HG03066 (cell line): Measurements from ENCODE around the gene CCSER1.

Experiments used
- ATAC-seq: cut with Tn5 transposase; IDR thresholded peaks from one replicate; pipeline ENCODE4 v1.9.1; 2021; ENCODE audit warnings: low read depth; ENCODE audit not compliant: unreplicated experiment

The CCSER1 gene

DNA sequence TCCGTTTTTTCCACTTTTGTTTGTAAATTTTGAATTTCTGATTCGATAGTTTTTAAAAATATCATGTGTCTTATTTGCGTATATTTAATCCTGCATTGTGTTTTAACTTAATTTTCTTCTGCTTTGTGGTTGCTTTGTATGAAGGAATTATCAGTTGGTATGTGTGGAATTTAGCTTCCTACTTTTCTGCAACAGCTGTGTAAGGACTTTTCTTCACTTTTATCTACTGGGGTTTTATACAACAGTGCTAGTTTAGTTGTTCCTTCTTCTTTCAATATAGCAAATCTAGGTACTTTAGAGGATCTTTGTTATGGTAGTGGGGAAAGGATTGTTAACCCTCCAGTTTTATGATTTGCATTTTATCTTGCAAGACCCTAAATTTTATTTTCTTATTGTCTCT is 410.3 kb downstream of the CCSER1 start:
- ATAC-seq, result no peak

DNA sequence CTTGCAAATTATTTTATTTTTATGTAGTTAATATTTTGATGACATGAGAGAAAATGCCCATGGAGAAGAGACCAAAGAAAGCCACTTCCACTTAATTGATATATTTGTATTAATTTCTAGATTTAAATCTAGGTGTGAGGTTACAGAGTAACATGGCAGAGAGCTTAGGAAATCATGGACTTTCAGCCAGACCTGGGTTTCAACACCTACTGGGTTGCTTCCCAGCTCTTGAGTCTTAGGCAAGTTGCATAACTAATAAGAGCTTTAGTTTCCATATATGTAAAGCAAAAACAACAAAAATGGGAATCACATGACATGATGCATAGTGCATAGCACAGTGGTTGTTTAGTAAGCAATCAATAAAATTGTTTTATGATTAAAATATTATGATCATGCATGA is 413.3 kb downstream of the CCSER1 start:
- no peak for ATAC-seq

- no peak for ATAC-seq
Observed at GRCh38 chr4:90542216-90542615, 415.0 kb downstream of the CCSER1 start.

DNA sequence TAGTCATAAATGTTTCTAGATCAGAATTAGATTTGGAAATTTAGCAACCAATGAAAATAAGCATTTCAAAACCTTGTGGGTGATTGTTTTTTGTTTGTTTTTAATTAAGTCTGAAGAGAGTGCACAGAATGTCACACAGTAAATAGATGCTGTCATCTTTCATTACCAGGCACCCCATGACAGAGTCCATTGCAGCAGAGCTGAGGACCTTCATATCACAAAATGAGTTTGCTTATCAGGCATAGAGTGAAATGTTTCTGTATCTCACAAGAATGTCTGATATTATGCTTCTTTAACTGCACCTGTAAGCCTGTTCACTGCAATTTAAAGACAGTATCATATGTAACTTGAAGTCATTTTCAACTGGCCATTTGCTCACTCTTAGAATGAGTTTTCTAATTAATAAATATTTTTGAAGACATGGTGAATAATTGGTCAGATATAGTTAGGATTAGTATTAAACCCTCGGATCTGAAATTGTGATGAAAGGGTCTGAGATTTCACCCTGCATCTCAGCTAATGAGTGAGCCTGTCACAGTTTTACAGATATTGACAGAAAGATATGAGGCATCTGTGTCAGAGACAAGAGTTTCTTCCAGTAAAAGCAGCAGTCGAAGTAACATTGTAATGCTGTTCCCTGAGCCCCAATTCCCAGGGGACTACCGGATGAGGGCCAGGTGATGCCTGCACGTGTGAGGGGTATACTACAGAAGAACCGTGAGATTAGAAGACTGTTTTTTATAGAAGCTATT is 416.4 kb downstream of the CCSER1 start:
- ATAC-seq, result no peak

- no peak for ATAC-seq
Observed at GRCh38 chr4:90544532-90545045, 417.4 kb downstream of the CCSER1 start.

GRCh38 chr4:90545380-90545779 is 418.2 kb downstream of the CCSER1 start:
- ATAC-seq, result no peak

GRCh38 chr4:90546114-90546513 is 418.9 kb downstream of the CCSER1 start:
- no peak for ATAC-seq

GRCh38 chr4:90570615-90571014 is 443.4 kb downstream of the CCSER1 start:
- no peak for ATAC-seq

DNA sequence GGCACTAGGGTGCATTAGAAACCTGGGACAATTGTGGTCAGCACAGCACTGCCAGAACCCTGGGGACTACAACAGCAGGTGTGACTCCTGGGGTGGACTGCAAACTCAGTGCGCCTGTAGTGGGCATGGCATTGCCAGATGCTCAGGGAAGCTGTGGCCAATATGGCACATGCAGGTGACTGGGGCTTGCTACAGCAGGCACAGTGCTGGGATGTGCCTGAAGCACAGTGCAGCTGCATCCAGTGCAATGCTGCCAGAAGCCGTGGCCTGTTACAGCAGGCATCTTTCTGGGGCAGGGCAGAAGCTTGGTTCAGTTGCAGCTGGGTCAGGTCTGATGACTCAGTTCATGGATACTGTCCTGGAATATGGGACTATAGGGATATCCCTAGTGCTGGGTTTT is 445.8 kb downstream of the CCSER1 start:
- ATAC-seq, result no peak

DNA sequence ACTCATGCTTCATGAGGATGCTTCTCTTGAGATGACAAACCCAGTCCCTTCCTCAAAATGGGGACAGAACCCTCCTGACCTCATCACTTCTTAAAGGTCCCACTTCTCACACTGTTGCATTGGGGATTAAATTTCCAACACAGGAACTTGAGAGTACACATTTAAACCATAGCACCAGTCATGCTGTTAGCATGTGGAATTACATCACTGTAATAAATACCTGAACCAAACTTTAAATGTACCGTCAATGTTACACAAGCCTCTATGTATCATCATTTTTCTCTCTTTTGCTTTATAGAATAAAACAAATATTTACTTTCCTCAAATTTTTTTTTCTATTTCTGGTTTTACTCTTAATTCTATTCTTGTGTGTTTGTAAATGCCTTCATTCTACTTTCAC is 448.2 kb downstream of the CCSER1 start:
- ATAC-seq, result no peak

DNA sequence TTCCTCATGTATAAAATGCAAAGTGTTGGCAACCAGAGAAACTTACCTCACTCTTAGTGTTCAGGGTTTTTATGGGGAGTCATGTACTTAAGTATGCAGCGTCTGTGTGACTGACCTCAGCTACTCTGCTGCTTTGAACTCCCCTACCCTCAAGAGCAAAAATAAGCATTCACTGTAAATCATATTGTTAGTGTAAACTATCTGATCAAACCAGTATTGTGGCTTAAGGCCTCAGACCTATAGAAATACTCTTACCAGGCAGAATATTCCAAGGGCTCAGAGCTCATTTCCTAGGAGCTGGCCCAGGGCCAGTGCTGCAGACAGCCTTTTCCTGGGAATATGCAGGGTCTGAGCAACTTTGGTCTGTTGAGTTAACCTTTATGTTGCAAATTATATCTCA is 453.1 kb downstream of the CCSER1 start:
- no peak for ATAC-seq

DNA sequence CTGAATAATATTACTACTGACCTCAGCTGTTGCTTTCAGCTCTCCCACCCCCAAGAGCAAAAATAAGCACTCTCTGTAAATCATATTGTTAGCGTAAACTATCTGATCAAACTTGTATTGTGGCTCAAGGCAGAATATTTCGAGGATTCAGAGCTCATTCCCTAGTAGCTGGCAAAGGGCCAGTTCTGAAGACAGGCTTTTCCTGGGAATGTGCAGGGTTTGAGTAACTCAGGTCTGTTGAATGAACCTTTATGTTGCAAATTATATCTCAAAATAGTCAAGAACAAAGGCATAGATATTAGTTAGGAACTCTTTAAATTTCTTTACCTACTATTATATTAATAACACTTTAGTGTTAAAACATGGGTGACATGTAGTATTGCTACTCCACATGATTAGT is 454.9 kb downstream of the CCSER1 start:
- ATAC-seq, result no peak

DNA sequence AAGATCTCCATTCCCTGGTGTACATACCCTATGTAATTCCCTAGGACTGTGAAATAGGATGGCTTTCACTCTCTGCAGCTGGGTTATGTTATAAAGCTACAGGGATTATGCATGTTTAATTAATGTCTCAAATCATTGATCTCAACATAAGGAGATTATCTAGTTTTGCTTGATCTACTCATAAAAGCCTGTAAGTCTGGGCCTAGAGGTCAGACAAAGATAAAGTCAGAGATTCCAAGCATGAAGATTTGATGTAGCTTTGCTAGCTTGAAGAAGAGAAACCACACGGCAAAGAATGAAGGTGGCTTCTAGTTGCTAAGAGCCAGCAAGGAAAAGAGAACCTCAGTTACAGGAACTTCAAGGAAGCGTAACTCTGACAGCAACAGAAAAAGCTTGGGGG is 456.9 kb downstream of the CCSER1 start:
- no peak for ATAC-seq

DNA sequence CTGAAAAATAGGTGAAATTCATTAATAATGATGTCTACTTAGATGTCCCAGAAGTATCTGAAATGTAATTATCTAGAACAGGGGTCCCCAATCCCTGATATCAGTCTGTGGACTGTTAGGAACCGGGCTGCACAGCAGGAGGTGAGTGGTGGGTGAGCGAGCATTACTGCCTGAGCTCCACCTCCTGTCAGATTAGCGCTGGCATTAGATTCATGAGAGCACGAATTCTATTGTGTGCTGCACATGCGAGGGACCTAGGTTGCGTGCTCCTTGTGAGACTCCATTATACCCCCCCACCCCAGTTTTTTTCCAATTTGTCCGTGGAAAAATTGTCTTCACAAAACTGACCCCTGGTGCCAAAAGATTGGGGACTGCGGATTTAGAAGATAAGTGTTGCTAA is 458.8 kb downstream of the CCSER1 start:
- no peak for ATAC-seq

- ATAC-seq, result no peak
Observed at GRCh38 chr4:90586799-90587198, 459.6 kb downstream of the CCSER1 start.

- ATAC-seq, result no peak
Observed at GRCh38 chr4:90597927-90598326, 470.7 kb downstream of the CCSER1 start.

GRCh38 chr4:90598741-90599140 is 471.5 kb downstream of the CCSER1 start:
- ATAC-seq, result no peak

- ATAC-seq, result no peak
Observed at GRCh38 chr4:90602726-90603125, 475.5 kb downstream of the CCSER1 start.

DNA sequence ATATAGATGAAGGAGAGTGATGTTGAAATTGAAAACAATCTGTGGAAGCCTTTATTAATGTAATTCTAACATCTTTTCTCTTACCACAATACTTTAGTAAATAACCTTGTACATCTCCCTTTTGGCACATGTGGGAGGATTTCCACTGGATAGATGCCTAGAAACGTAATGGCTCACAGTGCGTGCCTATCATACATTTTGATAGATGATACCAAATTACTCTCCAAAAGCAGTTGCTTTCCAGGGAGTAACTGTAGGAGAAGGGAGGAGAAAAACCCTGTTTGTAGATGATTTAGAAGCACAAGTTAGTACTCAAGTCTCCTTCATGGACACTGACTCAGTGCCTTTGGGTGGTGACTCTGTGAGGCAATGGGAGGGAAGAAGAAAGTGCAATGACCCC is 476.3 kb downstream of the CCSER1 start:
- ATAC-seq, result no peak

DNA sequence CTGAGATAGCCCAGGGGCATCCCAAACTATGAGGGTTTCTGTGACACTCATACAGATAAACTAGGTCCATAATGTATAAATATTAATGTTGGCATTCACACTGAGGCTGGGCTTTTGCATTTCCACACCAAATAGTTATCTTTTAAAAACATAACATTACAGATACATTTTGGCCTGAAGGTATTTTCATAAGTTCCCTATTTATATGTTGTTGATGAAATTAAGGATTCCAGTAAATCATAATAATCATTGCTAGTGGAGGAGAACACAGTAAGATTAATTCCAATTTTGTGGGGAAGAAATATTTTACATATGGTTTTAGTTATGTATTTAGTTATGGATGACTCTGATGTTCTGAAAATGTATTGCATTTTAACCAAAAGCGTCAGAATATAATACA is 479.6 kb downstream of the CCSER1 start:
- ATAC-seq, result no peak

DNA sequence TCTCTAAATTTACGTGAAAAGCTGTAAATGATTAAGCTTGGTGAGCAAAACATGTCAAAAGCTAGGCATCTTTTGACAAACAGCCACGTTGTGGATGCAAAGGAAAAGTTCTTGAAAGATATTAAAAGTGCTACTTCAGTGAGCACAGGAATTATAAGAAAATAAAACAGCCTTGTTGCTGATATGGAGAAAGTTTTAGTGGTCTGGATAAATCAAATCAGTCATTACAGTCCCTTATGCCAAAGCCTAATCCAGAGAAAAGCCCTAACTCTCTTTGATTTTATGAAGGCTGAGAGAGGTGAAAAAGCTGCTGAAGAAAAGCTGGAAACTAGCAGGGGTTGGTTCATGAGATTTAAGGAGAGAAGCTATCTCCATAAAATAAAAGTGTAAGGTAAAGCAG is 487.2 kb downstream of the CCSER1 start:
- no peak for ATAC-seq

- no peak for ATAC-seq
Observed at GRCh38 chr4:90621080-90621479, 493.9 kb downstream of the CCSER1 start.

DNA sequence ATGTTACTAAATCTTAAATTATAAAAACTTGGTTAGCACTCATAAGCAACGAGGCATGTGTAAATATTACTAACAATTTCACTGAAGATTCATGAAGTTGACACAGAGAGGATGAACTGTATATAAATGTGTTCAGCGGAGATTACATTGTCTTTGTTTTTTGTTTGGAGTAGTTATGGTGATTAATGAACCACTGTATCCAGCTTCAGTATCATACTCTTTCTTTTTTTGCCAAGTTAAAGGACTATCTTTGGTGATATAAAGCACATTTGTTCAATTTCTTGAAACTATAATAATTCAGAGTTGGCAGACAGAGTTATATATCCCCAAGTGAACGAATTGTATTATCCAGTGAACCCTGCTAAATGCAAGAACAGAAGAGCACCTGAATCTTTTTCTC is 497.6 kb downstream of the CCSER1 start:
- no peak for ATAC-seq
